Neural progenitor cell (in vitro differentiated cells): Measurements from ENCODE around the gene ASTN2. TPM values are rescaled to one million over a fixed set of nuclear protein-coding genes. Genes with fewer than 3 reads are reported as not detected.

Experiments
- DNase-seq: peaks from one replicate; pipeline ENCODE4 v3.0.0-alpha.2; 2016; ENCODE audit warnings: low spot score
- H2AFZ ChIP-seq: fragments of 200-600 bp; sonication (generic); replicated peaks from 2 replicates; pipeline ENCODE4 v1.6.1; 2016; ENCODE audit warnings: antibody characterized with exemption
- H3F3A ChIP-seq: fragments of 200-600 bp; sonication (generic); 2 replicates; pipeline ENCODE4 v1.6.1; 2016; ENCODE audit warnings: antibody characterized with exemption, low read depth
- H3K27ac ChIP-seq: fragments of 200-600 bp; sonication (generic); 2 replicates; pipeline ENCODE4 v1.5.1; 2016; ENCODE audit warnings: mild to moderate bottlenecking
- H3K27me3 ChIP-seq: fragments of 200-600 bp; sonication (generic); 2 replicates; pipeline ENCODE4 v1.6.1; 2016; ENCODE audit warnings: mild to moderate bottlenecking, moderate library complexity
- H3K36me3 ChIP-seq: fragments of 200-600 bp; sonication (generic); 2 replicates; pipeline ENCODE4 v1.5.1; 2016
- H3K4me1 ChIP-seq: fragments of 200-600 bp; sonication (generic); 2 replicates; pipeline ENCODE4 v1.6.1; 2016; ENCODE audit warnings: mixed run types
- H3K4me2 ChIP-seq: fragments of 200-600 bp; sonication (generic); 2 replicates; pipeline ENCODE4 v1.6.1; 2016
- H3K4me3 ChIP-seq: fragments of 200-600 bp; sonication (generic); 2 replicates; pipeline ENCODE4 v1.5.1; 2016
- H3K79me2 ChIP-seq: fragments of 200-600 bp; sonication (generic); 2 replicates; pipeline ENCODE4 v1.6.1; 2016; ENCODE audit warnings: low read depth
- H3K9ac ChIP-seq: fragments of 200-600 bp; sonication (generic); 2 replicates; pipeline ENCODE4 v1.6.1; 2016
- H3K9me3 ChIP-seq: fragments of 200-600 bp; sonication (generic); 2 replicates; pipeline ENCODE4 v1.5.1; 2016; ENCODE audit warnings: low read depth
- H4K20me1 ChIP-seq: fragments of 200-600 bp; sonication (generic); 2 replicates; pipeline ENCODE4 v1.6.1; 2016; ENCODE audit warnings: low read depth
- H3K27ac Mint-ChIP-seq: 3 replicates; pipeline ENCODE4 v1.8.0; 2021; ENCODE audit warnings: mixed read lengths
- H3K27me3 Mint-ChIP-seq: 2 replicates; pipeline ENCODE4 v1.8.0; 2022; ENCODE audit warnings: low read depth, mild to moderate bottlenecking, inconsistent platforms, moderate library complexity, mixed read lengths; ENCODE audit not compliant: insufficient read depth
- H3K36me3 Mint-ChIP-seq: 3 replicates; pipeline ENCODE4 v1.8.0; 2021; ENCODE audit warnings: mixed read lengths
- H3K4me1 Mint-ChIP-seq: 3 replicates; pipeline ENCODE4 v1.8.0; 2021; ENCODE audit warnings: mixed read lengths
- H3K4me3 Mint-ChIP-seq: 3 replicates; pipeline ENCODE4 v1.8.0; 2021; ENCODE audit warnings: mild to moderate bottlenecking, moderate library complexity, mixed read lengths
- H3K9me3 Mint-ChIP-seq: 3 replicates; pipeline ENCODE4 v1.8.0; 2020; ENCODE audit warnings: mixed read lengths
- EZH2 ChIP-seq: fragments of 200-600 bp; sonication (generic); IDR thresholded peaks from 2 replicates; pipeline ENCODE4 v1.6.1; 2017; ENCODE audit warnings: antibody characterized with exemption, mild to moderate bottlenecking, moderate library complexity
- EZH2phosphoT487 ChIP-seq: fragments of 200-600 bp; sonication (generic); IDR thresholded peaks from 2 replicates; pipeline ENCODE4 v1.6.1; 2017; ENCODE audit warnings: antibody characterized with exemption
- total RNA-seq: library from RNA; depleted of rRNA; stranded (reverse); fragments of >200 nt; gene quantifications from 2 replicates; pipeline ENCODE4 v1.2.3, GENCODE V29; 2015; ENCODE audit warnings: low replicate concordance
- TF ChIP-seq, protein P1 (sequence below): fragments of 200-600 bp; sonication (generic); IDR thresholded peaks from 2 replicates; pipeline ENCODE4 v1.5.1; 2017; ENCODE audit warnings: antibody characterized with exemption, mild to moderate bottlenecking

ASTN2 gene
- total RNA-seq, 1 donor from 2014 or later = 8.0 TPM

- no peaks in the 10 kb centered on the region for H3K36me3 Mint-ChIP-seq
- Histone ChIP-seq H3K4me3 (no peak overlapping the region), H3K4me1 (no peaks in the 10 kb centered on the region), H3K27me3 (no peaks in the 10 kb centered on the region), H3K4me2 (no peak overlapping the region), H2AFZ (no peak overlapping the region), H3F3A (no peaks in the 10 kb centered on the region), H3K36me3 (no peaks in the 10 kb centered on the region), H3K79me2 (no peaks in the 10 kb centered on the region), H4K20me1 (no peaks in the 10 kb centered on the region), H3K27ac (no peak overlapping the region), H3K9me3 (no peaks in the 10 kb centered on the region), H3K9ac (no peak overlapping the region)
- H3K4me3 Mint-ChIP-seq = no peak overlapping the region
- DNase-seq = no peak
- H3K27me3 Mint-ChIP-seq = no peaks in the 10 kb centered on the region
- TF ChIP-seq EZH2 (no peak), EZH2phosphoT487 (no peak)
- TF ChIP-seq, protein P1, sequence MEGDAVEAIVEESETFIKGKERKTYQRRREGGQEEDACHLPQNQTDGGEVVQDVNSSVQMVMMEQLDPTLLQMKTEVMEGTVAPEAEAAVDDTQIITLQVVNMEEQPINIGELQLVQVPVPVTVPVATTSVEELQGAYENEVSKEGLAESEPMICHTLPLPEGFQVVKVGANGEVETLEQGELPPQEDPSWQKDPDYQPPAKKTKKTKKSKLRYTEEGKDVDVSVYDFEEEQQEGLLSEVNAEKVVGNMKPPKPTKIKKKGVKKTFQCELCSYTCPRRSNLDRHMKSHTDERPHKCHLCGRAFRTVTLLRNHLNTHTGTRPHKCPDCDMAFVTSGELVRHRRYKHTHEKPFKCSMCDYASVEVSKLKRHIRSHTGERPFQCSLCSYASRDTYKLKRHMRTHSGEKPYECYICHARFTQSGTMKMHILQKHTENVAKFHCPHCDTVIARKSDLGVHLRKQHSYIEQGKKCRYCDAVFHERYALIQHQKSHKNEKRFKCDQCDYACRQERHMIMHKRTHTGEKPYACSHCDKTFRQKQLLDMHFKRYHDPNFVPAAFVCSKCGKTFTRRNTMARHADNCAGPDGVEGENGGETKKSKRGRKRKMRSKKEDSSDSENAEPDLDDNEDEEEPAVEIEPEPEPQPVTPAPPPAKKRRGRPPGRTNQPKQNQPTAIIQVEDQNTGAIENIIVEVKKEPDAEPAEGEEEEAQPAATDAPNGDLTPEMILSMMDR = peak; percentile 28
- no peak overlapping the region for H3K27ac Mint-ChIP-seq
- H3K9me3 Mint-ChIP-seq = no peaks in the 10 kb centered on the region
- no peaks in the 10 kb centered on the region for H3K4me1 Mint-ChIP-seq
Observed at GRCh38 chr9:117021906-117022305, 393.0 kb downstream of the ASTN2 start.

GRCh38 chr9:117018966-117019617 lies 395.8 kb downstream of the ASTN2 start:
- no peaks in the 10 kb centered on the region for H4K20me1 ChIP-seq
- no peaks in the 10 kb centered on the region for H3K9me3 ChIP-seq
- H3K27me3 ChIP-seq = no peaks in the 10 kb centered on the region
- no peak for TF ChIP-seq EZH2
- TF ChIP-seq EZH2phosphoT487 = no peak
- TF ChIP-seq, protein P1 = no peak
- H3K4me1 Mint-ChIP-seq = no peaks in the 10 kb centered on the region
- DNase-seq = no peak
- H3K4me3 ChIP-seq = no peak overlapping the region
- H2AFZ ChIP-seq = no peak overlapping the region
- H3K4me2 ChIP-seq = no peak overlapping the region
- H3K36me3 Mint-ChIP-seq = no peaks in the 10 kb centered on the region
- no peaks in the 10 kb centered on the region for H3K9me3 Mint-ChIP-seq
- no peak overlapping the region for H3K27ac ChIP-seq
- no peak overlapping the region for H3K9ac ChIP-seq
- H3K27me3 Mint-ChIP-seq = peaks cover 2% of the 10 kb centered on the region
- no peaks in the 10 kb centered on the region for H3K79me2 ChIP-seq
- H3K4me1 ChIP-seq = no peaks in the 10 kb centered on the region
- H3F3A ChIP-seq = no peaks in the 10 kb centered on the region
- H3K36me3 ChIP-seq = no peaks in the 10 kb centered on the region
- H3K4me3 Mint-ChIP-seq = no peak overlapping the region
- no peak overlapping the region for H3K27ac Mint-ChIP-seq

DNA sequence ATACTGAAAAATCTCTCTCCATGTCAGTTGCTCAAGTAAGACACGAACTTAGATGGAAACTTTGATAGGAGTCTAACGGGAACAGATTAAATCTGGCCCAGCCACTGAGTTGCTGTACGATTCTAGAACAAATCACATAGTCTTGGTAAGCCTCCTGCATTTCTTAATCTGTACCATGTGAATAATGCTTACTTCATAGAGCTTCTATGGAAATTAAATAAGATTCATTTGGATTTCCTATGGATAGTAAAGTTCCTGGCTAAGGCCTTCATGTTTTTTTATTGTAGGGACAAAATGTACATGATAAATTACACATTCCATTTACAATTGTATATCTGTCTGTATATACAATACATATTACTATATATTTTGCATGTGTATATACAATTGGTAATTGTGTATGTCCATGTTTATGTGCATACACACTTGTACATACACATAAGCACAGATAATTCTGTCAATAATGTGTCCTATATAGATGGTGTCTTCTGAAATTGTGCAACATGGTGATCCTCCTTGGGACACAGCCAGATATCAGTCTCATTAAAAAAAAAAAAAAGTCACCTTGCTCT lies 397.4 kb downstream of the ASTN2 start:
- TF ChIP-seq, protein P1 = no peak
- TF ChIP-seq EZH2 (no peak), EZH2phosphoT487 (no peak)
- Mint-ChIP-seq H3K27me3 (peaks cover 2% of the 10 kb centered on the region), H3K9me3 (no peaks in the 10 kb centered on the region), H3K36me3 (no peaks in the 10 kb centered on the region), H3K4me3 (no peak overlapping the region), H3K27ac (no peak overlapping the region), H3K4me1 (no peaks in the 10 kb centered on the region)
- no peak for DNase-seq
- H2AFZ ChIP-seq = no peak overlapping the region
- no peak overlapping the region for H3K4me2 ChIP-seq
- no peak overlapping the region for H3K9ac ChIP-seq
- H3K79me2 ChIP-seq = no peaks in the 10 kb centered on the region
- no peaks in the 10 kb centered on the region for H3K27me3 ChIP-seq
- no peaks in the 10 kb centered on the region for H4K20me1 ChIP-seq
- no peaks in the 10 kb centered on the region for H3F3A ChIP-seq
- no peak overlapping the region for H3K4me3 ChIP-seq
- no peak overlapping the region for H3K27ac ChIP-seq
- H3K9me3 ChIP-seq = no peaks in the 10 kb centered on the region
- no peaks in the 10 kb centered on the region for H3K4me1 ChIP-seq
- H3K36me3 ChIP-seq = no peaks in the 10 kb centered on the region
